Activated gamma-delta T cell (primary cell): ENCODE results near the gene ADCY5.
"Not testable (repeated sequence)": the region's sequence is repeated elsewhere in the genome, so short reads cannot be mapped to it uniquely, and the experiment has no call there.

ENCODE experiments used
- DNase-seq: peaks from one replicate; lab custom pipeline; 2025; lab: John Stamatoyannopoulos, UW

The ADCY5 gene

DNA sequence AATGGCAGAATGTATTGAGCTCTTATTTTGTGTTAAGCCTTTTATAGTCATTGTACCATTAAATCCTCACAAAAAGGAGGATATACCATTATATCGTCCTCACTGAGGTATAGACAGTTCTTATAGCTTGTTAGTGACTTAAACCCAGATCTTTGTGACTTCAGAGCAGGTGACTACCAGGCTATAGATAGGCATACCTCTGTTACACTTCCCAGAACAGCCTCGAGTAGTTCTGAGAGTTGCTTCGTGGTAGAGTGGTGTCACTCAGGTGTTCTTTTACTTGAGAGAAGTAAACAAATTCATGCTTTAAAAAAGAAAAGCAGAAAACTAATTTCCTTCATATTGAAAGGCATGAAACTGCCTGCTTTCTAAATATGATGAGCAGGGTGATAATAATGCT, 187.2 kb downstream of the ADCY5 start:
- no peak for DNase-seq

DNA sequence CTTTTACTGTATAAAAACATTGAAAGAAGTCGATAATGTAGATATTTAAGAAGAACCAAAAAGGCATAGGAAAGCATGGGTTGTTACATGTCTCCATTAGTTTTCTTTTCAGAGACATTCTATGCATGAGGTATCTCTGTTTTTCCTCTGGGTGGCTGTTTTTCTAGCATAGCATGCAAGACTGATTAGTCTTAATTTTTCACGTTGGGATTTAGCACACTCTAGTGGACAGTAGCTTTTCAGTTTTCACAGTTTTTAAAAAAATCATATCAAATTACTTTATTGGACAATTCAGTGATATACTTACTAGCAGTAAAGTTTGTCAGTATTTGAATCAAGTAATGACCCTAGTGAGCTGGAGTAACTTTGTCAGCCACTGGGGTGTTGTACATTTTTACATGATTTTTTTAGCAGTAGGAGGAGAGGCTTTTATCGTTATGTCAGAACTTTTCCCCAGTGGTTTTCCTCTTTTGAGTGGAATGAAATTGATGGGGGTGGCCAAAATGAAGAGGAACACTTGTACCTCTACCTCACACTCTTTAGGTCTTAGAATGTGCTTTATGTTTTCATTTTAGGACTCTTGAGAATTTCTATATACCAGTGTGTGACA, 190.0 kb downstream of the ADCY5 start:
- DNase-seq: no peak

DNA sequence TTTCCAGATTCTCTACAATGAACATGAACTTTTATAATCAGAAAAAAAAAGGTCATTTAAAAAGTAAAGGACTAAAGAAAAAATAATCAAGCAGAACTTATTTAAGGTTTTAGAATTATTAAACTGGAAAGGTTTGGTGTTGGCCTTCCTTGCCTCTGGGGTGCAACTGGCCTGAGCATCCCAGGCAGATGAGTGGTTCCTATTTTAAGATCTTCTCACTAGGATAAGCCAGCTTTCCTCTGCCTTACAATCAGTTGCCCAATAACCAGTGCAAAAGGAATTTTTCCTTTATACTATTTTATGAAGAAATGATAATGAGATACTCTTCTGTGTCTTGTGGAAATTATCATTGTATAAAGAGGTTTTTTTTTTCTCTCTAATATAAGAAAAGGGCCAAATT, 190.5 kb downstream of the ADCY5 start:
- DNase-seq: no peak

DNA sequence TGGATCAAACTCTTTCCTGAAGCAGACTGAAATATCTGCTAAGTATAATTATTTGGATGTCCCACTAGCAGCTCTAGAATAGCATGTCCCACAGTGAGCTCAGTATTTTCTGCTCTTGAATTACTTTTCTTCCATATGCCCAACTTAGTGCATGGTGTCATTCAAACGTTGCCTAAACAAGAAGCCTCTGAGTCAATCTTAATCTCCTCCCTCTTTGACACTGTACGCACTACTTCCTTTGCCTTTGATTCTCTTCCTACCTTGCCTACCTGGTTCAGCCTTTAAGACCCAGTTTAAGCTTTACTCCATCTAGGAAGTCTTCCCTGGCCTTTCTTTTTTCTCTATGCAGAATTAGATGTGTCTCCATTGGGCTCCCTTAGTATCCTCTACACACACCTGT, 192.6 kb downstream of the ADCY5 start:
- DNase-seq: no peak

DNA sequence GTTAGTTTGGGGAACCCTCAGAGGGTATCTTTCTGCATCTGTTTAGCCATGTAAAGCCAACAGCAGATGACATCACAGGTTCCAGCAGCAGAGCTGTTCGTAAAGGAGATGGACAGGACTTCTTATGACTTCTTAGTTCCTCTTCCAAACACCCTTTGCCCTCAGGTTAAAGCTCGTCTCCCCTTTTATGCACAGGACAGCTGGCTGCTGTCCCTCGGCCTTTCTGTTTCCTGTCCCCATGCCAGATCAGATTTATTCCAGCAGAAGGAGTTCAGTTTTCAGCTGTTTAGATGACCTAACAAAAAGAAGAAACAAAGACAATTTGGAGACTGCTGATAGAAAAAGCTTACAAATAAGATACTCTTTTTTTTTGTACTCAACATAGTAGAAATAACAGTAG, 202.0 kb downstream of the ADCY5 start:
- no peak for DNase-seq

DNA sequence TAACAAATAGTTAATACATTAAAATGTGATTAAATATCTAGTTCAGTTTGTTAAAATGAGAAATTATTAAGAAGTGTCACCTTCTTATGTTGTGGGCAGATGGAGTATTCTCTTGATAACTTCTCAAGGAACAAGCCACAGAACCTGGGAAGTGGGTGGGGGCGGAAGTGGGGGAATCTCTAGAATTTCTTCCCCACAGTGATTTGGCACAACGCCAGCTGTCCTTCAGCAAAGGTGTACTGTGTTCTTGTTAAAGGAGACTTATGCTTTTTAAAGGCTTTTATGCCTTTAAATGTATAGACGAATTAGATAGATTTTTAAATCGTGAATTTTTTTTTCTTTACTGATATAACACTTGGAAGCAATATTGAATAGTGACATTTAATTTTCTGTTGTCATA, 204.8 kb downstream of the ADCY5 start:
- DNase-seq: no peak

DNA sequence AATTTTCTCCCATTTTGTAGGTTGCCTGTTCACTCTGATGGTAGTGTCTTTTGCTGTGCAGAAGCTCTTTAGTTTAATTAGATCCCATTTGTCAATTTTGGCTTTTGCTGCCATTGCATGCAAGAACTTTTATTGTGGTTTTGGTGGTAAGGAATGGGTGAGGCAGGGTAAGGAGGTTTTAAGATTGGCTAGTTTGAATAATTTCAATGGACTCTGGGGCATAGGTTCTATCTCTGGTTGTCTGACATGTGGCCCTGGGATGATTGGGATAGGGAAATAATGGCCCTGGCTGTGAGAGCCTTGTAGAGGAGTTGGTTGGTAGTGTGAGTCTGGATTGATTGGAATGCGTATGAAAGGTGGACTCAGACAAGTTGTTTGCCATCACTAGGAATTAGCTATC, 209.1 kb downstream of the ADCY5 start:
- no peak for DNase-seq

DNA sequence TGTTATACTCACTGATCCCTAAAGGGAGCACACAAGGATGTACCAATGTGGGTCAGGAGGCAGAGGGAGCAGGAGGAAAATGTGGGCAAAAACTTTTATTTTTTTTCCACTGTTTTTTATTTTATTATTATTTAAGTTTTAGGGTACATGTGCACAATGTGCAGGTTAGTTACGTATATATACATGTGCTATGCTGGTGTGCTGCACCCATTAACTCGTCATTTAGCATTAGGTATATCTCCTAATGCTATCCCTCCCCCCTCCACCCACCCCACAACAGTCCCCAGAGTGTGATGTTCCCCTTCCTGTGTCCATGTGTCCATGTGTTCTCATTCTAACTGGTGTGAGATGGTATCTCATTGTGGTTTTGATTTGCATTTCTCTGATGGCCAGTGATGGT, 209.7 kb downstream of the ADCY5 start:
- not testable (repeated sequence) for DNase-seq

DNA sequence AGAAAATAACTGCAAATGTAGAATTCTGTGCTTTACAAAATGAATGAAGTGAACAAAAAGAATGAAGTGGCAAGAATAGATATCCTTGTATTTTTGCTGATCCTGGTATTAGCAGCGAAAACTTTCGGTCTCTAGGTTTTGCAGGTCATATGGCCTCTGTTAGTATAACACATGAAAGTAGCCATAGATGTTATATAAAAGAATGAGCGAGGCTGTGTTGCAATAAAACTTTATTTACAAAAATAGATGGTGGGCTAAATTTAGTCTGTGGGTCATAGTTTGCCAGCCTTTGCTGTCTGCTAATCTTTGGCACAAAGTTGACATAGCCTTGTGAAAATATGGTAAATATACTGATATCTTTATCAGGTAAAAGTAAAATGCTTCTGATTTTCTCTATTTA, 212.0 kb downstream of the ADCY5 start:
- no peak for DNase-seq
